HCT116 (cell line): ENCODE data around the gene PDLIM5. TPM values are rescaled to one million over a fixed set of nuclear protein-coding genes. Genes with fewer than 3 reads are reported as not detected.
A peak's percentile ranks its signal among the peaks of the same experiment; 100 is the strongest.

Experiments
- ATAC-seq: fragments of 200-7000 bp; cut with Tn5 transposase; 2 replicates; pipeline ENCODE4 v1.9.1; 2020; ENCODE audit warnings: mild to moderate bottlenecking, moderate library complexity
- BruUV-seq: library from RNA; stranded (reverse); fragments of 400-500 nt; replicated peaks from 2 replicates; lab custom pipeline; 2021; lab: Mats Ljungman, UMichigan
- CTCF ChIA-PET: fragments of 300-600 bp; sonication (Branson Sonifier 250); formaldehyde crosslinking; loops from one replicate; lab custom pipeline; 2021; ENCODE audit warnings: antibody characterized with exemption; lab: Charles Lee
- POLR2A ChIA-PET: fragments of 300-600, 350-600 bp; sonication (Branson Sonifier 250); formaldehyde crosslinking; loops from one replicate; lab custom pipeline; 2021; ENCODE audit warnings: antibody characterized with exemption; lab: Charles Lee
- RAD21 ChIA-PET, 2 experiments: fragments of 300-600 bp; sonication (Branson Sonifier 250); formaldehyde crosslinking; loops; one replicate each; lab custom pipeline; 2023; ENCODE audit warnings: low total read pairs in 2 of 2; ENCODE audit not compliant: uncharacterized antibody in 2 of 2, unreplicated experiment in 2 of 2, low non-redundant PET in 1 of 2; lab: Charles Lee
- DNase-seq: peaks from one replicate; pipeline ENCODE4 v3.0.0-alpha.2; 2010; ENCODE audit warnings: low read depth, low spot score
- H2AFZ ChIP-seq: fragments of 200-600 bp; shearing (Covaris generic), sonication (generic); 2 replicates; pipeline ENCODE4 v1.6.1; 2017; ENCODE audit warnings: low read depth, mixed run types, mixed read lengths, antibody characterized with exemption, low read length; ENCODE audit not compliant: poor library complexity, severe bottlenecking
- H3K27ac ChIP-seq: 2 replicates; pipeline ENCODE4 v1.5.1; 2012; ENCODE audit warnings: low read depth, low read length
- H3K27me3 ChIP-seq: fragments of 200-600 bp; sonication (generic); 2 replicates; pipeline ENCODE4 v1.6.1; 2016; ENCODE audit warnings: mixed run types, low read length, mixed read lengths; ENCODE audit not compliant: insufficient read depth
- H3K36me3 ChIP-seq, 2 experiments: fragments of 200-500 bp in 1 of 2; fragments of 200-600 bp in 1 of 2; sonication (Bioruptor generic) in 1 of 2; sonication (generic) in 1 of 2; 2 replicates each; pipeline versions ENCODE4 v1.5.1 to v1.6.1; 2014 to 2016; ENCODE audit warnings: low read length in 2 of 2, inconsistent platforms in 1 of 2, mixed read lengths in 1 of 2, mixed run types in 1 of 2; ENCODE audit not compliant: insufficient read depth in 2 of 2, control insufficient read depth in 1 of 2
- H3K4me1 ChIP-seq, 2 experiments: fragments of 200-600 bp in 1 of 2; sonication (generic) in 1 of 2; 2 replicates each; pipeline versions ENCODE4 v1.5.1 to v1.6.1; 2012 to 2017; ENCODE audit warnings: low read length in 2 of 2, inconsistent platforms in 1 of 2, mild to moderate bottlenecking in 1 of 2, mixed read lengths in 1 of 2, mixed run types in 1 of 2, moderate library complexity in 1 of 2; ENCODE audit not compliant: insufficient read depth in 2 of 2, control insufficient read depth in 1 of 2
- H3K4me2 ChIP-seq: fragments of 200-600 bp; sonication (generic); 2 replicates; pipeline ENCODE4 v1.6.1; 2017; ENCODE audit warnings: mixed run types, low read length, mixed read lengths
- H3K4me3 ChIP-seq, 2 experiments: fragments of 200-600 bp in 1 of 2; sonication (generic) in 1 of 2; replicated peaks in 1 of 2; 2 replicates each; pipeline ENCODE4 v1.5.1; 2011 to 2016; ENCODE audit warnings: low read length in 2 of 2, control low read depth in 1 of 2, low read depth in 1 of 2, mild to moderate bottlenecking in 1 of 2, mixed read lengths in 1 of 2, mixed run types in 1 of 2
- H3K79me2 ChIP-seq: fragments of 200-600 bp; sonication (generic); 2 replicates; pipeline ENCODE4 v1.6.1; 2017; ENCODE audit warnings: mild to moderate bottlenecking, mixed run types, low read length, moderate library complexity, mixed read lengths; ENCODE audit not compliant: insufficient read depth
- H3K9ac ChIP-seq: fragments of 200-600 bp; sonication (generic); 2 replicates; pipeline ENCODE4 v1.6.1; 2016; ENCODE audit warnings: low read length, mixed read lengths
- H3K9me2 ChIP-seq: fragments of 200-600 bp; sonication (generic), shearing (Covaris generic); 2 replicates; pipeline ENCODE4 v1.6.1; 2017; ENCODE audit warnings: mixed run types, mild to moderate bottlenecking, moderate library complexity; ENCODE audit not compliant: insufficient read depth
- H3K9me3 ChIP-seq, 2 experiments: fragments of 200-500 bp in 1 of 2; fragments of 200-600 bp in 1 of 2; sonication (Bioruptor generic) in 1 of 2; sonication (generic) in 1 of 2; 2 replicates each; pipeline ENCODE4 v1.6.1; 2014 to 2017; ENCODE audit warnings: low read length in 2 of 2, mixed read lengths in 2 of 2, inconsistent platforms in 1 of 2, low read depth in 1 of 2, mild to moderate bottlenecking in 1 of 2, mixed run types in 1 of 2, moderate library complexity in 1 of 2; ENCODE audit not compliant: control insufficient read depth in 1 of 2, insufficient read depth in 1 of 2
- H4K20me1 ChIP-seq: fragments of 200-600 bp; sonication (generic), shearing (Covaris generic); 2 replicates; pipeline ENCODE4 v1.6.1; 2017; ENCODE audit warnings: mixed run types, mild to moderate bottlenecking, moderate library complexity; ENCODE audit not compliant: insufficient read depth
- CBX3 ChIP-seq: IDR thresholded peaks from 2 replicates; pipeline ENCODE4 v1.6.1; 2012; ENCODE audit warnings: low read depth
- CTCF ChIP-seq, 3 experiments: fragments of 200-600 bp in 1 of 3; sonication (generic) in 1 of 3; IDR thresholded peaks in 2 of 3; conservative IDR thresholded peaks in 1 of 3; 2 replicates each; pipeline ENCODE4 v1.5.1; 2012 to 2017; ENCODE audit warnings: low read depth in 2 of 3, low read length in 2 of 3, antibody characterized with exemption in 1 of 3, borderline replicate concordance in 1 of 3, control low read depth in 1 of 3, mild to moderate bottlenecking in 1 of 3, mixed read lengths in 1 of 3, mixed run types in 1 of 3, moderate library complexity in 1 of 3; ENCODE audit not compliant: insufficient read depth in 1 of 3
- EGR1 ChIP-seq: IDR thresholded peaks from 2 replicates; pipeline ENCODE4 v1.6.1; 2012; ENCODE audit warnings: low read depth
- ELF1 ChIP-seq: IDR thresholded peaks from 2 replicates; pipeline ENCODE4 v1.6.1; 2012; ENCODE audit warnings: low read depth, borderline replicate concordance
- EZH2phosphoT487 ChIP-seq: fragments of 200-600 bp; IDR thresholded peaks from 2 replicates; pipeline ENCODE4 v1.6.1; 2018; ENCODE audit warnings: antibody characterized with exemption, borderline replicate concordance
- FOSL1 ChIP-seq: IDR thresholded peaks from 2 replicates; pipeline ENCODE4 v1.6.1; 2012; ENCODE audit warnings: low read depth
- POLR2A ChIP-seq: IDR thresholded peaks from 2 replicates; pipeline ENCODE4 v1.7.0; 2011; ENCODE audit warnings: borderline replicate concordance; ENCODE audit not compliant: insufficient read depth, insufficient read length; ENCODE audit errors: extremely low read depth
- REST ChIP-seq: IDR thresholded peaks from 2 replicates; pipeline ENCODE4 v1.6.1; 2012; ENCODE audit warnings: low read depth
- SIN3A ChIP-seq: IDR thresholded peaks from 2 replicates; pipeline ENCODE4 v1.6.1; 2012; ENCODE audit warnings: low read depth
- SP1 ChIP-seq: IDR thresholded peaks from 2 replicates; pipeline ENCODE4 v1.6.1; 2012; ENCODE audit warnings: low read depth
- SRF ChIP-seq: IDR thresholded peaks from 2 replicates; pipeline ENCODE4 v1.6.1; 2012; ENCODE audit warnings: low read depth
- TCF7L2 ChIP-seq: IDR thresholded peaks from 2 replicates; pipeline ENCODE4 v1.7.0; 2011; ENCODE audit warnings: borderline replicate concordance, inconsistent platforms; ENCODE audit not compliant: insufficient read depth, insufficient read length; ENCODE audit errors: extremely low read depth
- ZFX ChIP-seq: fragments of 450-650 bp; IDR thresholded peaks from 2 replicates; pipeline ENCODE4 v1.6.1; 2017
- ZNF274 ChIP-seq: fragments of 200-500 bp; sonication (Bioruptor generic); IDR thresholded peaks from 2 replicates; pipeline ENCODE4 v1.6.1; 2014; ENCODE audit warnings: mild to moderate bottlenecking, low read depth, low read length, inconsistent platforms
- intact Hi-C: fragments of 100-400 bp; cut with micrococcal nuclease; formaldehyde crosslinking; loops from 2 replicates; pipeline ENCODE4 v1.10.0; 2022
- total RNA-seq: library from RNA; stranded (reverse); gene quantifications from one replicate; pipeline ENCODE4 v1.2.1, GENCODE V29; 2021; ENCODE audit not compliant: unreplicated experiment
- TF ChIP-seq, protein P1 (sequence below): IDR thresholded peaks from 2 replicates; pipeline ENCODE4 v1.6.1; 2012

The PDLIM5 gene
- total RNA-seq, 1 experiment from 2014 or later: 130 TPM

DNA sequence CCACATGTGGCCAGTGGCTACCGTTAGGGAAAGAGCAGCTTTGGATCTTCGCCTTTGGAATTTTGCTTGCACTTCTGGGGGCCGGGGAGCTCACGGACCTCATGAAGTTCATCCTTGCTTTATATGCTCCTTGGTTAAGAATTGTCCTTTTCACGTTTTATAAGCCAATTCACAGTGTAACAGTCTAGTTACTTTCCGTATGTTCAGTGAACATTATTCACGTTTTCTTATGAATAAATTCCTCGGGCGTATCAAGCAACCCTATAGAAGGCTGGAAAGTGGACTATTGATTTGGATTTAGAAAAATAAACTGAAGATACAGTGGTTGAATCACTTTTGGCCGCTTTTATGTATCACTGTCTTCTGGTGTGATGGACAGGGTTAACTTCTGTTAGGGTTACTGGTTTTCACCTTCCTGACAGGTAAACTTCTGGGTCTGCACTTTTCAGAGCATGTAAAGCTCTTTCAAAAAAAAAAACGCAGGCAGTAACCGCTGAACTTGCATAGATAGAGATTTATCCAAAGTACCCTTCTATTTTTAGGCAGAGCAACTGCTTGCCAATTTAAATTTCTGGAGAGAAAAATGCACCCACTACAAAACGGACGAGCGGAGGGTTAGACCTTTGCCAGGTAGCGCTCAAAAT, 569 bp upstream of the PDLIM5 start:
- intact Hi-C loops: no loop called here
- RAD21 ChIA-PET: no interaction called here
- Histone ChIP-seq H3K4me3 (peak overlapping the region; percentile 70 to 78), H2AFZ (peak overlapping the region; percentile 97), H3K9me3 (no peaks in the 10 kb centered on the region)
- no peak; the same call in 1 of the 2 replicates for ATAC-seq
- BruUV-seq: TSS peak; percentile 75
- TF ChIP-seq POLR2A: no peak
- no peak for TF ChIP-seq TCF7L2
- TF ChIP-seq, protein P1, sequence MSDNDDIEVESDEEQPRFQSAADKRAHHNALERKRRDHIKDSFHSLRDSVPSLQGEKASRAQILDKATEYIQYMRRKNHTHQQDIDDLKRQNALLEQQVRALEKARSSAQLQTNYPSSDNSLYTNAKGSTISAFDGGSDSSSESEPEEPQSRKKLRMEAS: no peak
- TF ChIP-seq SP1: no peak
- TF ChIP-seq ELF1: no peak
- no peak for TF ChIP-seq SIN3A
- TF ChIP-seq REST: no peak
- no peak for TF ChIP-seq CBX3
- TF ChIP-seq EZH2phosphoT487: no peak
- no peak for TF ChIP-seq FOSL1
- no peak for TF ChIP-seq EGR1
- TF ChIP-seq ZNF274: no peak
- TF ChIP-seq SRF: no peak
- no peak for TF ChIP-seq ZFX
- no peak for TF ChIP-seq CTCF (IDR thresholded peaks at IDR 0.05 in 2 of 3, conservative IDR thresholded peaks at IDR 0.05 in 1 of 3; ENCODE audit: borderline replicate concordance in 1 of 3, insufficient read depth in 1 of 3, low read depth in 2 of 3, low read length in 2 of 3)
- TF ChIP-seq, all 23 proteins: peak for 0
- peak overlapping the region; percentile 86 for H3K27ac ChIP-seq
- 0 out of 2 replicates have a peak, but pooled peaks cover 3% of the 10 kb centered on the region for H4K20me1 ChIP-seq
- peak overlapping the region; percentile 92 for H3K4me2 ChIP-seq
- no peaks in the 10 kb centered on the region for H3K9me2 ChIP-seq
- H3K4me1 ChIP-seq: peaks cover 29 to 51% of the 10 kb centered on the region in 2 experiments
- peak overlapping the region; percentile 77 for H3K9ac ChIP-seq
- ChIA-PET POLR2A (interaction anchor here (1.0 to 1.2 kb wide), 2 partner anchors 21 to 38 kb away, joined by 3 read pairs; no protein-coding TSS in a partner anchor), CTCF (no interaction called here)
- peaks cover 42% of the 10 kb centered on the region for H3K79me2 ChIP-seq
- H3K36me3 ChIP-seq: peaks cover 8 to 10% of the 10 kb centered on the region in 2 experiments; a peak in 3 of 4 replicates
- no peaks in the 10 kb centered on the region for H3K27me3 ChIP-seq
- DNase-seq: no peak
